ENCODE data around the gene TMEM217.

The TMEM217 gene

DNA sequence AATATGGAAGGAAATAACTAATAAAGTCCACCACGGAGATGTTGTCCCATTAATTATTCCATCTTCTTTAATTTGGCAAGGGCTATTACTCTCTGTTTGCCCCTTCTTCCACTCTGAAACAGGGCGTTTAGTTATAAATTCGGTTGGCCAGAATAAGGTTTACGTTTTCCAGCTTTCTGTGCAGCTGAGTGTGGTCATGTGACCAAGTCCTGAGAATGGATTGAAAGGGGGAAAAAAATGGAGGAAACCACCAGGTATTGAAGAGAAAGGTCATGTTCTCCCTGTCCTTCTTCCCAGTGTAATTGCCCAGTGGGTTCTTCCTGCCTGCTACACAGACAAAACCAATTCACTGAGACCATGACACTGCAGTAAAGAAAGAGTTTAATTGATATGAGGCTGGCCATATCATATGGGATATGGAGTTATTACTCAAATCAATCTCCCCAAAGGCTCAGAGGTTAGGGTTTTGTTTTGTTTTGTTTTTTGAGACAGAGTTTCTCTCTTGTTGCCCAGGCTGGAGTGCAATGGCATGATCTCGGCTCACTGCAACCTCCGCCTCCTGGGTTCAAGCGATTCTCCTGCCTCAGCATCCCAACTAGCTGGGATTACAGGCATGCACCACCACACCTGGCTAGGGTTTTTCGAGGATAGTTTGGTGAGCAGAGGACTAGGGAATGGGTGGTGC, 14.7 kb downstream of the TMEM217 start:
- no peak for DNase-seq

- DNase-seq, result no peak
Measured at GRCh38 chr6:37242429-37243052, 15.4 kb downstream of the TMEM217 start.

- no peak for DNase-seq
Measured at GRCh38 chr6:37241775-37242428, 16.0 kb downstream of the TMEM217 start.

GRCh38 chr6:37241131-37241530, 16.8 kb downstream of the TMEM217 start:
- no peak for DNase-seq

GRCh38 chr6:37239950-37240713, 17.8 kb downstream of the TMEM217 start:
- peak; percentile 40 for DNase-seq

DNA sequence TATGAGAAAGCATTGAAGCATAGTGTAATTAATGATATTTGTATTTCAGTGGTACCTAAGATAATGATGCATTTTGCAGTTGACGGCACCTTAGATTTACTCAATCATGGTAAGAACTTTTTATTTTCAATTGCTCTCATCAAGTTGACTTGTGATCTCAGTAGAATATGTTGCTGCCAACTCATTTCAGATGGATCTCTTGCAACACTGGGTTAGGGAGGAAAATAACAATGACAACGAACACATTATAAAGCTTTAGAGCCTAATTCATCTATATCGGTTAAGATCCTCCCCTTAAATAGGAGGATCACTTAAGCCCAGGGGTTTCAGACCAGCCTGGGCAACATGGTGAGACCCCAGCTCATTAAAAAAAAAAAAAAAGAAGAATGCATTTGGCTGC, 18.4 kb downstream of the TMEM217 start:
- no peak for DNase-seq

GRCh38 chr6:37238381-37238780, 19.6 kb downstream of the TMEM217 start:
- DNase-seq, result no peak

DNA sequence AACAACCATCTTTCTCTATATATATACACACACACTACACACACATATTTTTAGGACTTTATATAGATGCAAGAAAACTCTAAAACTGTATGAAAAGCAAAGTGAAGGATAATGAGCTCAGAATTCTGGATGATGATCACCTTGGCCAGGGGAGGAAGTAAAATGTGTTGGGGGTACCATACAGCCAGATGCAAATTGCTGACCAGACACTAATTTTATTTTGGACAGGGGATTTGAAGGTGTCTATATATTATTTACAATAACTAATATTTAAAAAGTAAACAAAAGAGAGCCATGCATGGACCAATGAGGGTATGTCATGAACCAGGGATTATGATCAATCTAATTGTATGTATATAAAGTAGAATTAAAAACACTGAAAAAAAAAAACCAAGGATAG, 20.2 kb downstream of the TMEM217 start:
- DNase-seq, result no peak

- no peak for DNase-seq
Measured at GRCh38 chr6:37236921-37237320, 21.0 kb downstream of the TMEM217 start.

GRCh38 chr6:37233541-37233940, 24.4 kb downstream of the TMEM217 start:
- DNase-seq, result no peak

DNA sequence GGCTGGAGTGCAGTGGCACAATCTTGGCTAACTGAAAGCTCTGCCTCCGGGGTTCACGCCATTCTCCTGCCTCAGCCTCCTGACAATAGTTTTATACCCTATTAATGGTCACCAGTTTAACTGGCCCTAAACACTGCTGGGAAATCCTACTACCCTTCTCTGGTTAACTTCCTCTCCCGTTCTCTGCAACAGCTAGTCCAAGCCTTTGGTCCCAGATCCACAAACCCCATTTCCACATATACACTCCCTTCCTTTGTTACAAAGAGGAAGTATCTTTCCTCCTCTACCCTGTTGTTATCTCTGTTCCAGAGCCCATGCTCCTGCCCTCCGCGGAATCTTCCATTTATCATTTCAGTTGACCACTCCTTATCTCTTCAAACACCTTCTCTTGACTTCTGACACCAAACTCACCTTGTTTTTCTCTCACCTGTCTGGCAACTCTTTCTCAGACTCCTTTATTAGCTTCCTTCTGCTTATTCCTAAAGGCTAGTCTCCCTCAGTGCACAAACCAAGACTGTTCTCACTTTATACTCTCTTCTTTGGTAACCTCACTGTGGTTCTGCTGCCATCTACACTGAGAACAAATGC, 25.4 kb downstream of the TMEM217 start:
- no peak for DNase-seq

- DNase-seq, result no peak
Measured at GRCh38 chr6:37230104-37230503, 27.8 kb downstream of the TMEM217 start.

DNA sequence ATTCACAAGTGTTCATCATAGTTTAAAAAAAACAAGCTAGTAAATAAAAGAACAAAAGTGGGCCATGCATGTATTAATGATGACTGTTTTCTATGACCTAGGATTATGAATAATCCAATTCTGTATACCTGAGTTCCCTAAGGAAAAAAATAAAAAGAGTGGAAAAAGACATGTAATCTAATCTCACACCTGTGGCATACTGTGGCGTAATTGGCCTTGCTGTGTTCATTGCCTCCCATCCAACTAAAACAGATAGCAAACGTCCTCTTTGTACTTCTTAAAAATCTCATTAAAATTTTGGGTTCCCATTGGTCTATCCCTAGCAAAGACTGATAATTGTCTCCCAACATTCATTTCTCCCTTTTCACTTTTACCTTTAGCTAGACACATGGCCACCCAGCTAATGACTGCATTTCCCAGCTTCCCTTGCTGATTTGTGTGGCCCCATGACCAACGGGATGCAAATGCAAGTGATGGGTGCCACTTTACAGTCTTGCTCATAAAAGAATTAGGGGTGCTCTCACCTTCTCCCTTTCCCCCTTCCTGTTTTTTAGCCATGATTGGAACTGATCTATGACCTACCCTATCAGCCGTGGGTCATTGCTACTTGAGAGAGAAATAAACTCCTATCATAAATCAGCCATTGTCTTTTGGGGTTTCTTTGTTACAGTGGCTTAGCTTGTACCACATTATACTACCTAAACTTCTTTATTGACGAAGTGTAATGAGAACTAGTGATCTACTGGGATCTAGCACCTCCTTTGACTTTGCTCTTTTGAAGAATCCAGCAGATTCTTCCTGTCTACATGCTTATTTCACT, 32.4 kb downstream of the TMEM217 start:
- DNase-seq, result no peak

GRCh38 chr6:37222992-37223391, 35.0 kb downstream of the TMEM217 start:
- no peak for DNase-seq

DNA sequence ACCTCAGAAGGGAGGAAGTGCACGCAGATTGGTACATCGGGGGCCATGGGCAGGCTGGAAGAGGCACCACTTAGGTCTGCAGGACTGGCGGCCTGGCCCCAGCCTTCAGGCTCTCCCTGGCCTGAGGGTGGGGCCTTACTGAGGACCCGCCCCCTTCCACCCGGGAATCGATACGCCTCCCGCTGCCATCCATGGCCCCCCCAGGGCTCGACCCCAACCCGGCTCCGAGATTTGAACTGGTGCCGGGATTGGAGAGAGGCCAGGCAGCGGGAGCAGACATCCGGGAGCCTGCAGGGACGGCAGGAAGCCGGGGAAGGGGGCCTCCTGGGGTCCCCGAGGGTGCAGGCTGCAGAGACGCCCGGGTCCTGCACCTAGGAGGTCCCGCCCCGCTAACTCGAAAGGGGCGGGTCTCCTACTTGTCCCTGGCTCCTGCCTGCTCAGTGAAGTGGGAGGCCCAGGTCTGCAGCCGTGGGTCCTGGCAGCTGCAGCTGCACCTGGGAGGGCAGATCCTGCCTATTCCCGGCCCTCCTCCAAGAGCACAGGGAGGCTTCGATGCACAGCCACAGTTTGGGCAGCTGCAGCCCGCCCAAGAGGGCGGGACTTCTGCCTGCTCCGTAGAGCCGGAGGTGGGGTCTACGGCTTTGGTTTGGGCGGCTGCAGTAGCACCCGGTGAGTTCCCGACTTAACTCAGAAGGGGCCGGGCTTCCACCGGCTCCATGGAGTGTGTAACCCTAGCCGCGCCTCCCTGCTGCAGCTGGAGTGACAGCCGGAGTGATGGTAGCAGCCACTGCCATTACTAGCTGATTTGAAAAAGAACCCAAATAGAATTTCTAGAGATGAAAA, 35.6 kb downstream of the TMEM217 start:
- peak; percentile 73 for DNase-seq

GRCh38 chr6:37221585-37222124, 36.3 kb downstream of the TMEM217 start:
- no peak for DNase-seq

DNA sequence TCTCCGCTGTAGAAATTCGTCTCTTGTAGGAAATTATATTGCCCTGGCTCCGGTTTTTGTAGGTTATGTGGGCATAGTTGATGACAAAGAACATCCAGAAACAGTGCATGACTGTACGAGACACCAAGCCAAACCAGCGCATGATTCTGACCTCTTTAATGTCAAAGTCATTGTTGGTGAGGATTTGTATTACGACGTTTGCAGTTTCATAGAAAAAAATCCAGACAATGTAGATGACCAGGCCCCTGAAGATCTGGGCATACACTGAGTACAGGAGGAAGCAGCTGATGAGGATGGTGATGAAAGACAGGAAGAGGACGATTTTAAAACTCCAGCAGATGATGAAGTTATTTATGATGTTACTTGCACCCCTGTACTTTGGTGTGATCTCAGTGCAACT, 39.4 kb downstream of the TMEM217 start:
- no peak for DNase-seq

GRCh38 chr6:37218061-37218460, 39.9 kb downstream of the TMEM217 start:
- no peak for DNase-seq

DNA sequence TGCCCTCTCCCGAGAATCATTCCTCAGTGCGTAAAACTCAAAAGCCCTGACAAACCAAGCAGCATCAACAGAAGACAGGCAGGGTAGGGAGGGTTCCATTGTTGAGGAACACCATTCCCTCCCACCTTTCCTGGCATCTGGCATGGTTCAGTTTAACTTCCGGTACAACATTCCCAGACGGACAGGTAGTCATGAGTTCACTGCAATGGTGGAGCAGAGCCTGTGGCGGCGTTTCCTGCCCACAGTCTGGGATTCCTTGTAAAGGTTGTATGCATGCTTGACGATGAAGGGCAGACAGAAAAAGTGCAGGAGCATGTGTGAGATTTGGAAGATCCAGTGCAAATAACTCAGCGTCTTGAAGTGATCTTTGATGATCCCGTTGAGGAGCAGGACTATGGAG, 45.7 kb downstream of the TMEM217 start:
- no peak for DNase-seq

DNA sequence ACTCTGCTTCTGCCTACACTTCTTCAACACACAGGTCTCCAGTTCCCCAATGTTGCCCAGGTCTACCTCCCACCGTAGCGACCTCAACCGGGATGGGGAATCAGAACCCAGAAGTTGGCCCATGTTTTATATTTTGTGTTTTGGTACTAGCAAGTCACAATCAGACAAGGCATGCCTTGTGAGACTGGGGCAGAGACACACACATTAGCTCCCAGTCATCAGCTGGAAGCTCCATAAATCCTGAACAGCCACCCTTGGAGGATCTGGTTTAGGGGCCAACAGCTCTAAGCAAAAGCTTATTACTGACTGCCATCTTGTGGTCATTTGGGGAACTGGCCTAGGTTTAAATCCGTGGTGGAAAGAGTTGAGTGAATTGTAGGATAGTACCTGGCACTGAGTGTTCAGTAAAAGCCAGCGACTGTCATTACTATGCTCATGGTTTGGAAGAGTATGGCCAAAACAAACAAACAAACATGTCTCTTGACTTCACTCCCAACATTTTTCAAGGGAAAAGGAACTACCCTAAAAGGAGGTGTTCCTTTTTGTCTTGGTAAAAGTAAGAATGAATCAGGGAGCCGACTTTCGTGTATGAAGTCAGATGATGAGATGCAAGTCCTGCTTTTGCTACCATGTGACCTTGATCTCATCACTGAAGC, 47.5 kb downstream of the TMEM217 start:
- DNase-seq, result peak; percentile 56
